Limb (tissue), 2 donors: Measurements from ENCODE around the gene CIITA.

Experiments used
- DNase-seq, 2 donors: peaks; one replicate each; pipeline ENCODE4 v3.0.0-alpha.2; 2016; ENCODE audit errors: extremely low spot score in 2 of 2

CIITA gene

DNA sequence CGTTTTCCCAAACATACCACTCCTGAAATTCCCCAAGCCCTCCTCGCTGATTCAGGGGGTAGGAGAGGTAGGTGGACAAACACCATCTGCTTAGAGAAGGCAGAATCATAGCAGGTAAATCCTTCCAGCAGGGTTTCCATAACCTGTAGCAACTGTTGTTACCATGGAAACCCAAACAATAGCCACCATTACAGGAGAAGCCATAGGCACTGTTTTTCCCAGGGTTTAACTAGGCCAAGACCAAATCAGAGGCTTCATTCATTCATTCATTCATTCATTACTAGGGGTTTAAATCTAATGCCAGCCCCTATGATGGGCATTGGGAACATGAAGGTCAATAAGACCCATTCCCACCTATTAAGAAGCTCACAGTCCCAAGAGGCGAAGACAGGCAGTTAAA lies 25.5 kb upstream of the CIITA start:
- no peak for DNase-seq

DNA sequence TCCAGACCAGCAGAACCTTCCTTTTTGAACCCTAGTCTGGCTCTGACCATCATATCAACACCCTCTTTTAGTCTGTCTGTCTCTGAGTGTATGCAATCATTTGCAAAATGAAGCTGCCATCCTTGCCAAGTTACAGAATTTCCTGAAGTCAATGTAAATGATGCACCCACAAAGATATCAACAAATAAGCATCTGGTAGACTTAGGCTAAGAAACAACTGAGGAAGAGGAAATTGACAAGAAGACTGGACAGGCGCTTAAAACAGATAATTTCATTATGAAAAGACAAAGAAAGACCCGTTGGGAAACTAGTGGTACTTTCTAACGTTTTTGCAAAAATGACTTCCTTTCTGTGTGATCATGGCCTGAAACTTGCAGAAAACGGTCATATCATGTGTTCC lies 24.7 kb upstream of the CIITA start:
- DNase-seq, result no peak

DNA sequence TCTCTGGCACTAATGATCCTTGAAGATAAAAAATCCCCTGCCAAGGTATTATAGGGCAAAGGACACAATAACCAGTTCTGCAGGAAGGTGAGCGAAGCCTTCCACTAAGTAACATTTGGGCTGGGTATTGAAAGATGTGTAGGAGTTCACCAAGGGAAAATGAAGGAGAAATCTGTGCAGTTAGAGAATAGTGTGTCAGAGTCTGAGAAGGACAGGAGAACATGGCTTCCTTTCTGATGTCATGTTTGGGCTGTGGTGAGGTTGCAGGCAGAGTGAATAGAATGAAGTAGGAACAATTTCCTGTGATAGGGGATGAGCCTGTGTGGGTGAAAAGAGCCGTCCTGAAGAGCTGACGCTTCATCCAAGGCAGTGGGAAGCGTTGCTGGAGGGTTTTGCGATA lies 24.1 kb upstream of the CIITA start:
- no peak for DNase-seq

GRCh38 chr16:10856042-10856441 lies 21.0 kb upstream of the CIITA start:
- DNase-seq, result no peak

DNA sequence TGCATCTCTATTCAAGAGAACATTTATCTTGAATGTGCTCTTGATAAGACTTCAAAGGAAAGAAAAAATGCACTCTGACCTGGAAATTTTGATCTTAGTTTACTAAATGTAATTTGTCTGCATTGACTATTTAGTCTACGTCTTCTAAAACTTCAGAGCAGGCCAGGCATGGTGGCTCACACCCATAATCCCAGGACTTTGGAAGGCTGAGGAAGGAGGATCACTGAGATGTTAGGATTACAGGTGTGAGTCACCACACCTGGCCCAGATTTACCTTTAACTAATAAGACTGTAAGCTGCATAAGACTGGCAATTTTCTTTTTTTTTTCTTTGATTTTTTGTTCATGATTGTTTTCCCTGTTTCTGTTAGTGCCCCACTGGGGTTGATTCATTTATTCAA lies 18.8 kb upstream of the CIITA start:
- no peak for DNase-seq

DNA sequence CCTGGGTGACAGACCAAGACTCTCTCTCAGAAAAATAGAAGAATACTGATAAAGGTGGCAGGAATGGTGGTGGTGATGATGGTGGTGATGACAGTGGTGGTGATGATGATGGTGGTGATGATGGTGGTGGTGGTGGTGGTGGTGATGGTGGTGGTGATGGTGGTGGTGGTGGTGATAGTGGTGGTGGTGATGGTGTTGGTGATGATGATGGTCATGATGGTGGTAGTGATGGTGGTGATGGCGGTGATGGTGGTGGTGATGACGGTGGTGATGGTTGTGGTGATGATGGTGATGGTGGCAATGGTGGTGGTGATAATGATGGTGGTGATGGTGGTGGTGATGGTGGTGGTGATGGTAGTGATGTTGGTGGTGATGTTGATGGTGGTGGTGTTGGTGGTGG lies 18.0 kb upstream of the CIITA start:
- DNase-seq, result no peak

- no peak for DNase-seq
These were observed 17.3 kb upstream of the CIITA start for GRCh38 chr16:10859658-10860057.

DNA sequence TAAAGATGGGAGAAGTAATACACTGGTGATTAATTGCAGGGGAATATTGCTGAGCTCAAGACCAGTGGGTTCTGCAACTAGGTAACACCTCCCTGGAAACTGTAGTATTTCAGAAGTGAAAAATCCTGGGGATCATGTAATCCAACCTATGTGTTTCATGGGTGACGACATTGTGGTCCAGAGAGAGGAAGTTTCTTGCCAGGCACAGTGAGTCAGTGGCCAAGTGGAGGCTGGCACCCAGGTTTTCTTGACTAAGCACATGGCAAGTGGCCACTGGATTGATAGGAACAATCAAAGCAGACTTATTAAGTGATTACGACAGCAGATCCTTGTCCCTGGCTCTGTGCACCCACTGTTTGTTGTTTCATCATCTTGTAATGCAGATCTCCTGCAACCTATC lies 14.6 kb upstream of the CIITA start:
- no peak for DNase-seq

DNA sequence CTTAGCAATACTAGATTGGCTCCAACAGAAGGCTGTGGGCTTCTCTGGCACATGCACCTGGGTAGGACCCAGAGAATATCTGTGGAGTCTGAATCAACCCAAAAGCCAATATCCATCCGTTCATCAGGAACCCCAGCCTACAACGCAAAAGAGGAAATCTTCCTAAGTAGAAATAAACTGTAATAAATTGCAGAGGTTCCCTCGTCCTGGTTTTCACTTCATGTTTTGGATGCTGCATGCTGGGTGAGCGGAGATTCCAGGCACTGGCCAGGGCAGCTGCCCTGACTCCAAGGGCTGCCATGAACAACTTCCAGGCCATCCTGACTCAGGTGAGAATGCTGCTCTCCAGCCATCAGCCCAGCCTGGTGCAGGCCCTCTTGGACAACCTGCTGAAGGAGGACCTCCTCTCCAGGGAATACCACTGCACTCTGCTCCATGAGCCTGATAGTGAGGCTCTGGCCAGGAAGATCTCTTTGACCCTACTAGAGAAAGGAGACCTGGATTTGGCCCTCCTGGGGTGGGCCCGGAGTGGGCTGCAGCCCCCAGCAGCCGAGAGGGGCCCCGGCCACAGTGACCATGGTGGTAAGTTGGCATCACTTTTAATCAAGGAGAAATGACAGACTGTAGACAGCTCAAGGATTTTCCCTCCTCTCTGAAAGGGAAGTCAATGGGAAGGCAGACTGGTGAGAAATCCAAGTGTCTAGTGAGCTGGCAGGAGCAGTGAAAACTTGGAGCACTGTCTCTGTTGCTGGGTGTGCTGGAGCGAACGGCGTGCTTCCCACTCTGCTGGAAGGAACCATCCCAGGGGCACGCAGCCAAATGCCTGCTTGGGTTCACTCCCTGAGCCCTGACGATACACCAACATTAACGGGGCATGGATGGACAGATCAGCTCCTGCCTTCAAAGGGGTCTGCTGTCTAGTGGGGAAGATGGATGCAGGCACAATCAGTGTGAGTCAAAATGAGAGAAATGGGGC lies 10.7 kb upstream of the CIITA start:
- DNase-seq, result no peak

DNA sequence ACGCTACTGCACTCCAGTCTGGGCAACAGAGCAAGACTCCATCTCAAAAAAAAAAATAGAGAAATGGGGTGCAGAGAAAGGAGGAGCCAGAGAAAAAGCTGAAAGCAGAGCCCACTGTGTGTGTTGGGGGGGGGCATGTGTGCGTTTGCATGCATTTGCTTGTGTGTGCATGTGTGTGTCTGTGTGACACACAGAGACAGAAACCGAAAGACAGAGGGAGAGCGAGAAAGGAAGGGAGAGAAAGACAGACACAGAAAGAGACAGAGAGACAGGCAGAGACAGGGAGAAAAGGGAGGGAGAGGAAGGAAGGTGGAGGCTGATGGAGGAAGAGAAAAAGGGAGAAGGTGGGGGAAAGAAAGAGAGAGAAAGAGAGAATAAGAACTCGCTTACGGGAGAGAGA lies 9.8 kb upstream of the CIITA start:
- DNase-seq, result no peak

- DNase-seq, result no peak
These were observed 8.9 kb upstream of the CIITA start for GRCh38 chr16:10868104-10868595.

DNA sequence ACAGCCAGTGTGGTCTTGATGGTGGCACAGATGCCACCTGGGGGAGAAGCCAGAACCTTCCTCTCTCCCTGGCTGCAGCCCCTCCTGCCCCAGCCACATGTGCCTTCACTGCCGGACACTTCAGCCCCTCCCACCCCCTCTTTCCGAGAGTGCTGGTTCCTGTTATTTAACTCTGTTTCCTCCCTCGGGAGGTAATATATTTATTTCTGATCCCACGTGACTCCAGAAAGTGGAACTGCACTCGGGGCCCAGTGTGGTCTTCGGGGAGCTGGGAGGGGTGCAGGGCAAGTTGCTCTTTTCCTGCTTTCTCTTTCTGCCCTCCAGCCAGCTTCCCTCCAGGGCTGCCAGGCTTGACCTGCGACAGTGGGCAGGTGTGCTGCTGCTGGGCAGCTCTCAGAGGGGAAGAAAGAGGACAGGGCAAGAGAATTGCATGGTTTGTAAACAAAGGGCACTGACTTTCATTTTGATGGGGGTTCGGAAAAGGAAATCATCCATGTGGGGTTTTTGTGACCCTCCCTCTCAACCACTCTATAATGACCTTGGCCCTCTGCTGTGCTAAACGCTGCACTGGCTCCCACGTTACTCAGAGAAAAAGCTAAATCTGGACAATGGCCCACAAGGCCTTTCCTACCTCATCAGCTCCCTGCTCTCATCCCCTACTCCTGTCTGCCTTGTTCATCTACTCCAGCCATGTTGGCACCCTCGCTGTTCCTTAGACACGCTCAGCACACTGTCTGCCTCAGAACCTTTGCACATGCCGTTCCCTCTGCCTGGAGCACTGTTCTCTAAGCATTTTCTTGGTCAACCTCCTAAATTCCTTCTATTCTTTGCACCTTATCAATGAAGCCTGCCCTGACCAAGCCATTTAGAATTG lies 8.2 kb upstream of the CIITA start:
- no peak for DNase-seq

DNA sequence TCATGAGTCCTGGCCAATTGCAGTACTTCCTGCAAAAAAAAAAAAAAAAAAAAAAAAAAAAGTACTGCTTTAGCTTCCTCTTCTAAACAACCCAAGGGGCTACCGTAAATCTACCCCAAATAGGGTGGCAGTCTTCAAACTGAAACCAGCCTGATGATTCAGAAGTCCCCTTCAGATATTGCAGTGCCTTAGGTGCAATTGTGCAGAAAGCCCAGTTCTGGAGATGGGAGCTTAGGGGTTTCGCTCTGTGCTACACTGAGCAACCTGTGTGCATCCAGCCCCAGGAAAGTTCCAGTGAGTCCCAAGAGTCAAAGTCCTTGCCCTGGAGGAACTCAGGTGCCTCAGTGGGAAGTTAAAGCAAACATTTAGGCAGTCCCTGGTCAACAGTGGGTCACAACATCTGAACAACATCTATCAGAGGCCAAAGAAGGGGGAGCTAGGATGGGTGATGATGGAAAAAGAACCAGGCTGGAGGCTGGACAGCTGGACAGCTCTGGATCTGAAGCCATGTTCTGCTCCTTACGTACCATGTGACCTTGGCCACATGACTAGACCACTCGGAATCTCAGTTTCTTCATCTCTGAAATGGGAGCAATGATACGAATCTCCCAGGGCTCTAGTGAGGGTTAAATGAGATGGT lies 6.7 kb upstream of the CIITA start:
- DNase-seq, result no peak

GRCh38 chr16:10870808-10871156 lies 6.2 kb upstream of the CIITA start:
- no peak for DNase-seq

GRCh38 chr16:10871157-10871991 lies 5.6 kb upstream of the CIITA start:
- no peak for DNase-seq

DNA sequence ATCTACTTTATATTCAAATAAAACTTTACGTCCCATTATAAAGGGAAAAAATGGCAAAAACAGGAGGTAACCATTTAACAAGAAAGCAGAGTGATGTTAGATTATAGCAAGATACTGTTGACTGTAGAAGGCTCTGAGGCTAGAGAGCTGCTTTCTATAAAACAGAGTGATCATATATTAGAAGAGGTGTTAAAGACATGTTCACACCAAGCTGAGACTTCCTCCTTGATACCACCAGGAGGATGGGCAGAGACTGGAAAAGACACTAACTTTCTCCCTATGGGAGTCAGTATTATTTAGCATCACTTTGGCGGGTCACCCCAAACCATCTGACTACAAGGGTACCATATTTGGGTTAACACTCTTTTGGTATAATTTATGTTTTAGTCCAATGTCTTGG lies 687 bp upstream of the CIITA start:
- DNase-seq, result no peak

DNA sequence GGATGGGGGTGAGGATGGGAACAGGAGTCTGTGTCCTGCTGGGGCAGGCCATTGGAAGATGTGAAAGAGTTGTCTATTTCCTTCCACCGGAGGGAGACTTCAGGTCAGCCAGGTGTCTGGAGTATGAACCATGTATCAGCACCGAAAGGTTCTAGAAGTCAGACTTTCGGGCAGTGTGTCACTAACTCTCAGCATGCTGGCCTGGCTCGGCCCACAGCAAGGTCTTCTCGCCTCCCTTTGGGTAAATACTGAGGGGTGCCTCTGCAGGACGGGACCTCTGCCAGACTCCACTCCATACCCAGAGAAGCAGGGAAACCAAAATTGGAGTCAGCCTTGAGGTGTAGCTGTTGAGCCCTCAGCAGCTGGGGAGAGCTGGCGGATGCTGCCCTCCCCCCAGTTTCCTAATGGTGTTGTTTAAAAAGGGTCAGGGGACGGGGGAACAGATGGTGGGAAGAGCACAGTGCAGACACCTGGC lies 507 bp downstream of the CIITA start:
- DNase-seq, result no peak

DNA sequence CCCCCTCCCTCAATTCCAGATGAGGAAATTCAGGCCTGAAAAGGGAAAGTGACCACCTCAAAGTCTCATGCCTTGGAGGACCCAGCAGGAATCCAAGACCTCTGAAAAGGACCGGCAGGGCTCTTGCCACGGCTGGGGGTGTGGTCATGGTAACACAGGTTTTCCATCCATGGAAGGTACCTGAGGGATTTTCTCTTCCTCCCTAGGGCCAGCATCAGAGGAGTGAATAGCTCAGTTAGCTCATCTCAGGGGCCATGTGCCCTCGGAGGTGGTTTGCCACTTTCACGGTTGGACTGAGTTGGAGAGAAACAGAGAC lies 1.3 kb downstream of the CIITA start:
- DNase-seq, result no peak

DNA sequence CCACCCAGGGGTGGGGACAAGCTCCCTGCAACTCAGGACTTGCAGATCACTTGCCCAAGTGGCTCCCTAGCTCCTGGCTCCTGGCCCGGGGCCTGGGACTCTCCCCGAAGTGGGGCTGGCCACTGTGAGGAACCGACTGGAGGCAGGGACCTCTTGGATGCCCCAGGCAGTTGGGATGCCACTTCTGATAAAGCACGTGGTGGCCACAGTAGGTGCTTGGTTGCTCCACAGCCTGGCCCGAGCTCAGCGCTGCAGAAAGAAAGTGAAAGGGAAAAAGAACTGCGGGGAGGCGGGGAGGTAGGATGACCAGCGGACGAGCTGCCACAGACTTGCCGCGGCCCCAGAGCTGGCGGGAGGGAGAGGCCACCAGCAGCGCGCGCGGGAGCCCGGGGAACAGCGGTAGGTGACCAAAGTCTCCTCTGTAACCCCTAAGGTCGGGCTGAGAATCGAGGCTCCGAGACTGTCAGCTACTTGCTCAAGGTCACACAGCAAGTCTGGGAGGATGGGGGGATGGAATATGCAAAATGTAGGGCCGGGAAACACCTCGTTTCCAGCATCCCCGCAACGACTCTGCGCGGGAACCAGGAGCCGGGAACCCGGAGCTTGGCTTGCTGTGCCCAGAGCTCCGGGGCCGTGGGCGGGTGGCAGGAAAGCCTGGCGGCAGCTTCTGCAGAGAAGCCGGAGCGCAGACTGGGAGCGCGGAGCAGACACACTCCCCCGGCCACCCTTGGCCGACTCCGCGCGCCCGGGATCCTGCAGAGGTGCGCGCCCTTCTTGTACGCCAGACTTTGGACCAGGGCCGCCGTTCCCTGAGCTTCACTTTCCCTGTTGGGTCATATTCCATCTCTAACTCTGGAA lies 1.9 kb downstream of the CIITA start:
- DNase-seq, result peak in 1 of 2 donors; percentile 35
